Activated T-helper 2 cell treated with anti-CD3 and anti-CD28 coated beads, Interferon-gamma antibody, Interleukin-2, Interleukin-4, amounts not matched to agents 10 μg/mL and 5 μg/mL and 100 μg/mL, durations not matched to agents 14 hours and 24 hours and 36 hours (primary cell): Measurements from ENCODE around the gene RAB25. TPM values are rescaled to one million over a fixed set of nuclear protein-coding genes. Genes with fewer than 3 reads are reported as not detected.
"Not testable (repeated sequence)": the region's sequence is repeated elsewhere in the genome, so short reads cannot be mapped to it uniquely, and the experiment has no call there.

ENCODE experiments used
- DNase-seq: peaks from one replicate; pipeline ENCODE4 v3.0.0; 2021; ENCODE audit warnings: low spot score
- H3K27ac Mint-ChIP-seq: one replicate; pipeline ENCODE4 v1.8.0; 2021; ENCODE audit warnings: mixed read lengths
- H3K27me3 Mint-ChIP-seq: one replicate; pipeline ENCODE4 v1.8.0; 2021; ENCODE audit warnings: low read depth, mixed read lengths
- H3K36me3 Mint-ChIP-seq: one replicate; pipeline ENCODE4 v1.8.0; 2021; ENCODE audit warnings: low read depth, mixed read lengths
- H3K4me1 Mint-ChIP-seq: one replicate; pipeline ENCODE4 v1.8.0; 2021; ENCODE audit warnings: low read depth, mixed read lengths
- H3K4me3 Mint-ChIP-seq: one replicate; pipeline ENCODE4 v1.8.0; 2021; ENCODE audit warnings: low read depth, mild to moderate bottlenecking, moderate library complexity, mixed read lengths
- H3K9me3 Mint-ChIP-seq: one replicate; pipeline ENCODE4 v1.8.0; 2021; ENCODE audit warnings: mixed read lengths
- intact Hi-C: fragments of 100-400 bp; cut with micrococcal nuclease; formaldehyde crosslinking; loops from one replicate; pipeline ENCODE4 v1.15.1; 2023
- total RNA-seq: library from RNA; stranded (reverse); gene quantifications from 2 replicates; pipeline ENCODE4 v1.2.3, GENCODE V29; 2022

RAB25 gene
- total RNA-seq, 1 donor from 2014 or later, result 0.21 TPM

- Mint-ChIP-seq H3K27ac (no peak overlapping the region), H3K4me3 (no peak overlapping the region), H3K9me3 (no peaks in the 10 kb centered on the region), H3K27me3 (peaks cover 1% of the 10 kb centered on the region), H3K36me3 (peaks cover 12% of the 10 kb centered on the region), H3K4me1 (peaks cover 42% of the 10 kb centered on the region)
- intact Hi-C loops, result no loop called here
- DNase-seq, result no peak
Measured at GRCh38 chr1:156111355-156111962, 50.5 kb downstream of the RAB25 start.

GRCh38 chr1:156112276-156113137 is 51.5 kb downstream of the RAB25 start:
- Mint-ChIP-seq H3K27ac (peak overlapping the region; percentile 40), H3K27me3 (peaks cover 1% of the 10 kb centered on the region), H3K36me3 (peaks cover 15% of the 10 kb centered on the region), H3K4me3 (no peak overlapping the region), H3K4me1 (peaks cover 36% of the 10 kb centered on the region), H3K9me3 (no peaks in the 10 kb centered on the region)
- intact Hi-C loops, result no loop called here
- DNase-seq, result no peak

GRCh38 chr1:156113282-156113950 is 52.5 kb downstream of the RAB25 start:
- intact Hi-C loops, result no loop called here
- Mint-ChIP-seq H3K9me3 (no peaks in the 10 kb centered on the region), H3K27me3 (peaks cover 1% of the 10 kb centered on the region), H3K4me1 (peaks cover 34% of the 10 kb centered on the region), H3K27ac (peak overlapping the region; percentile 80), H3K36me3 (peaks cover 18% of the 10 kb centered on the region), H3K4me3 (peak overlapping the region; percentile 95)
- no peak for DNase-seq

DNA sequence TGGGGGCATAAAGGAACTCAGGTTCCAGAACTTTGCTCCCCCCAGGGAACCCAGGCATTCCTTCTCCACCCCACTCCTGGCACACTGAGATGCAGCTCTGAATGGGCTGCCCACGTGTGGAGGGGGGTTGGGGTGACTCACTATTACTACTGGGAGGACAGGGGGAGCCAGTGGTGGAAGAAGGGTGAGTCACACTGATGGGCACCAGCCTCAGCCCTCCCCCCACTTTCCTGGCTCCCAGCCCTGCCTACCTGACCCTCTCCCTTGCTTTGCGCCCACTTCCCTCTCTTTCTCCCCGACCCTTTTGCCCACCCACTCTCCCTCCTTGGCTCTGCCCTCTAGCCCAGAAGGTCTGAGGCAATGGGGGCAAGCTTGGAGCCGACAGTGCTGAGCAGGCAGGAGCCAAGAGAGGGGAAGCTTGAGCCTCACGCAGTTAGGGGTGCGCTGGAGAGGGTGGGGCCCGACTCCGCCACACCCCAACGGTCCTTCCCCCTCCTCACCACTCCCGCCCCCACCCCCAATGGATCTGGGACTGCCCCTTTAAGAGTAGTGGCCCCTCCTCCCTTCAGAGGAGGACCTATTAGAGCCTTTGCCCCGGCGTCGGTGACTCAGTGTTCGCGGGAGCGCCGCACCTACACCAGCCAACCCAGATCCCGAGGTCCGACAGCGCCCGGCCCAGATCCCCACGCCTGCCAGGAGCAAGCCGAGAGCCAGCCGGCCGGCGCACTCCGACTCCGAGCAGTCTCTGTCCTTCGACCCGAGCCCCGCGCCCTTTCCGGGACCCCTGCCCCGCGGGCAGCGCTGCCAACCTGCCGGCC is 53.4 kb downstream of the RAB25 start, which contains the start of gene LMNA:
TSS of gene LMNA (plus strand) at position 611 of the 818 bp plus-strand sequence. CDS start 208 bp downstream, outside the sequence.
- H3K27me3 Mint-ChIP-seq, result peaks cover 1% of the 10 kb centered on the region
- peaks cover 35% of the 10 kb centered on the region for H3K4me1 Mint-ChIP-seq
- H3K9me3 Mint-ChIP-seq, result no peaks in the 10 kb centered on the region
- H3K4me3 Mint-ChIP-seq, result peak within 1 kb of the TSS; percentile 95
- intact Hi-C loops, result loop anchor here (1.0 kb wide), 3 partner anchors 8 to 17 kb away; no protein-coding TSS in a partner anchor
- H3K27ac Mint-ChIP-seq, result peak within 1 kb of the TSS; percentile 80
- peak; percentile 70 for DNase-seq
- peaks cover 23% of the 10 kb centered on the region for H3K36me3 Mint-ChIP-seq

GRCh38 chr1:156114919-156115513 is 54.1 kb downstream of the RAB25 start:
- Mint-ChIP-seq H3K36me3 (peaks cover 26% of the 10 kb centered on the region), H3K4me1 (peaks cover 37% of the 10 kb centered on the region), H3K27me3 (peaks cover 1% of the 10 kb centered on the region), H3K27ac (peak overlapping the region; percentile 73), H3K4me3 (peak overlapping the region; percentile 95), H3K9me3 (no peaks in the 10 kb centered on the region)
- no peak for DNase-seq
- intact Hi-C loops, result loop anchor here (1.0 kb wide), 3 partner anchors 9 to 18 kb away; no protein-coding TSS in a partner anchor

- DNase-seq, result no peak
- Mint-ChIP-seq H3K27me3 (peaks cover 1% of the 10 kb centered on the region), H3K4me1 (peaks cover 40% of the 10 kb centered on the region), H3K9me3 (no peaks in the 10 kb centered on the region), H3K4me3 (peak overlapping the region; percentile 95), H3K27ac (peak overlapping the region; percentile 73), H3K36me3 (peaks cover 33% of the 10 kb centered on the region)
- intact Hi-C loops, result no loop called here
Measured at GRCh38 chr1:156115514-156116374, 54.8 kb downstream of the RAB25 start.

- DNase-seq, H3K9me3 Mint-ChIP-seq, H3K27ac Mint-ChIP-seq, H3K27me3 Mint-ChIP-seq, intact Hi-C loops: not testable (repeated sequence)
- H3K4me1 Mint-ChIP-seq, result peaks cover 40% of the 10 kb centered on the region
- peak overlapping the region; percentile 95 for H3K4me3 Mint-ChIP-seq
- H3K36me3 Mint-ChIP-seq, result peaks cover 33% of the 10 kb centered on the region
Measured at GRCh38 chr1:156116731-156117130, 55.8 kb downstream of the RAB25 start.

- DNase-seq, result no peak
- peaks cover 40% of the 10 kb centered on the region for H3K4me1 Mint-ChIP-seq
- H3K4me3 Mint-ChIP-seq, result peak overlapping the region; percentile 42
- H3K27me3 Mint-ChIP-seq, result no peaks in the 10 kb centered on the region
- intact Hi-C loops, result no loop called here
- H3K9me3 Mint-ChIP-seq, result no peaks in the 10 kb centered on the region
- H3K36me3 Mint-ChIP-seq, result peaks cover 33% of the 10 kb centered on the region
- no peak overlapping the region for H3K27ac Mint-ChIP-seq
Measured at GRCh38 chr1:156117414-156118176, 56.6 kb downstream of the RAB25 start.

DNA sequence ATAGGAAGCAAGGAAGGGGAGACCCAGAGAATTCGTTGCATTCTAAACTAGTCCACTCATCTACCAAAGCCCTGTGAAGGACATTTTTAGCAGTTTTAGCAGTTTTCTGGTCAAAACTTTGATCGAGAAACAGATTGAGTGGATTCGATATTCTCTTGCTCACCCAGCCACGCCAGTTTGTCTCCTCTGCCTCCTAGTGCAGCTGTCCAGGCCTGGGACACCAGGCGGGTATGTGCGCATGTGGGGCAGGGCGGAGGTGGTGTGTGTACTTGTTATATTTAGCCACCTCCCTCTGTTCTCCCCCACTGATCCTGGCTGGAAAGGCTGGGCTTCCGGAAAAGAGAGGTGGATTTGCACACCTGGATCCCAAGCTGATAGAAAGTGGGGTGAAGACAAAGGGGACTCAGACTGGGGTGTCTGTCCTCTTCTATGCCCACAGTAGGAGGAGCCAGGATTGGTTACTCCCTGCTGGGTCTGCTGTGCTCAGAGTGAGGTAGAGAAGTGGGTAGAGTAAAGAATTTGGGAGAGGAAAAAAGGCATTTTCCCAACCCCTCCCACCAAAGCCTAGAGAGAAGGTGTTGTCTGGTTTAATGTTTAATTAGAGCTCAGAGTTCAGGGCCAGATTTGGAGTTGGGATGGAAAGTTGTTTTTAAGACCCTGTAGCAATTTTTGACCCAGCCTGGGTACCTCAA is 57.4 kb downstream of the RAB25 start:
- no peak for DNase-seq
- H3K4me3 Mint-ChIP-seq, result peak overlapping the region; percentile 54
- H3K4me1 Mint-ChIP-seq, result peaks cover 42% of the 10 kb centered on the region
- no peaks in the 10 kb centered on the region for H3K27me3 Mint-ChIP-seq
- H3K27ac Mint-ChIP-seq, result no peak overlapping the region
- H3K9me3 Mint-ChIP-seq, result no peaks in the 10 kb centered on the region
- intact Hi-C loops, result no loop called here
- H3K36me3 Mint-ChIP-seq, result peaks cover 33% of the 10 kb centered on the region

- DNase-seq, result no peak
- Mint-ChIP-seq H3K4me1 (peaks cover 45% of the 10 kb centered on the region), H3K36me3 (peaks cover 31% of the 10 kb centered on the region), H3K27me3 (no peaks in the 10 kb centered on the region), H3K27ac (peak overlapping the region; percentile 47), H3K4me3 (no peak overlapping the region), H3K9me3 (no peaks in the 10 kb centered on the region)
- intact Hi-C loops, result loop anchor here (10.0 kb wide), 1 partner anchor 385 kb away; the partner anchor contains the start of gene MEF2D
Measured at GRCh38 chr1:156119503-156120209, 58.7 kb downstream of the RAB25 start.
